VCaP (cell line): Measurements from ENCODE around the gene PFKFB2.
A peak's percentile ranks its signal among the peaks of the same experiment; 100 is the strongest.

Source experiments
- H3K27ac ChIP-seq: fragments of 450-650 bp; 2 replicates; pipeline ENCODE4 v1.5.1; 2017
- CTCF ChIP-seq: fragments of 450-650 bp; conservative IDR thresholded peaks from 2 replicates; pipeline ENCODE4 v1.5.1; 2017; ENCODE audit warnings: mild to moderate bottlenecking, moderate library complexity

Gene PFKFB2

GRCh38 chr1:207019161-207019560, 33.9 kb upstream of the PFKFB2 start:
- no peak for TF ChIP-seq CTCF
- peak overlapping the region; percentile 100 for H3K27ac ChIP-seq

- H3K27ac ChIP-seq: peak overlapping the region; percentile 100; the same call in 1 of the 2 replicates
- no peak for TF ChIP-seq CTCF
These were observed 33.4 kb upstream of the PFKFB2 start for GRCh38 chr1:207019661-207020060.

GRCh38 chr1:207020065-207020708, 32.9 kb upstream of the PFKFB2 start:
- no peak for TF ChIP-seq CTCF
- H3K27ac ChIP-seq: peak overlapping the region; percentile 100; the same call in 1 of the 2 replicates

GRCh38 chr1:207020709-207021107, 32.4 kb upstream of the PFKFB2 start:
- no peak for TF ChIP-seq CTCF
- peak overlapping the region; percentile 100; the same call in 1 of the 2 replicates for H3K27ac ChIP-seq

- peak overlapping the region; percentile 100; the same call in 1 of the 2 replicates for H3K27ac ChIP-seq
- TF ChIP-seq CTCF: no peak
These were observed 31.8 kb upstream of the PFKFB2 start for GRCh38 chr1:207021139-207021861.

GRCh38 chr1:207021876-207022596, 31.0 kb upstream of the PFKFB2 start:
- H3K27ac ChIP-seq: peak overlapping the region; percentile 100
- TF ChIP-seq CTCF: no peak

- no peak for TF ChIP-seq CTCF
- H3K27ac ChIP-seq: peak overlapping the region; percentile 100
These were observed 29.9 kb upstream of the PFKFB2 start for GRCh38 chr1:207022996-207023679.
